Measurements from ENCODE around the gene C1QTNF1. TPM values are rescaled to one million over a fixed set of nuclear protein-coding genes. Genes with fewer than 3 reads are reported as not detected.

Gene C1QTNF1
- total and polyA plus RNA-seq, 9 of the 15 experiments (the other 6 are each of a cell fraction or from before 2014, with no cell fraction given), result 0.09 TPM; not detected in 8

DNA sequence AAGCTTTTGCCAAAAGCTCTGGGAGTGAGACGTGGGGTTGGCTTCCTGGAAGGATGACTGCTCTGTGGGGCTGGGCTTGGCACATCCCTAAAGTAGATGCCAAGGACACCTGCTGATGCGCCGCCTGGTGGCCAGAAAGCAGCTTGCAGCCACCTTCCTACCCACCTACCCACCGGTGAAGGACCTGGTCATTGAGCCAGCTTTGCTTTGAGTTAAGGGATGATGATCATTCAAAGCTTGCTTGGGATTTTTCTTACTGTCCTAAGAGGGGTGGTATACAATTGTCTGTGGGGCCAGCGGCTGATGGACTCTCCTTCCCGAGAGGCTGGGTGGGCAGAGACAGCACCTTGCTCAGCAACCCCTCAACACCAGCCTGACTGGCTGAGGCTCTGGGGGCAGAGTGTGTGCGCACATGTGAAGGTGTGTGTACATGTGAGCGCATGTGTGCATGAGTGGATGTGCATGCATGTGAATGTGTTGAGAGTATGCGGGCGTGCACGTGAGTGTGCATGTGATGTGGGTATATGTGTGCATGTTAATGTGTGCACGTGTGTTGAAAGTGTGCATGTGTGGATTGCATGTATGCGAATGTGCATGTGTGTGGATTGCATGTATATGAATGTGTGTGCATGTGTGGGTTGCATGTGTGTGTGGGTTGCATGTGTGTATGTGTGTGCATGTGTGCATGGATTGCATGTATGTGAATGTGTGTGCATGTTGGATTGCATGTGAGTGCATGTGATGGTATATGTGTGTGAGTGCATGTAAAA lies 18.6 kb downstream of the C1QTNF1 start:
- ATAC-seq (peak; percentile 81), FAIRE-seq (peak; percentile 51), DNase-seq (ENCODE audit: extremely low read depth in 1 of 4, low spot score in 3 of 4) (peak; percentile 54 to 69 (median 62))
- 23% methylated on average over 13 of the region's 13 CpGs for WGBS (ENCODE audit: insufficient coverage, low coverage, missing lambda C conversion rate)
- H2AFZ ChIP-seq (ENCODE audit: low read depth, low read length), result no peak overlapping the region
- no peak overlapping the region for H3K9ac ChIP-seq (ENCODE audit: insufficient read depth in 1 of 2, low read depth in 2 of 2, low read length in 2 of 2)
- no peaks in the 10 kb centered on the region for H3K9me1 ChIP-seq (ENCODE audit: control insufficient read depth, insufficient read depth, low read length)
- H3K9me3 ChIP-seq (replicated peaks; ENCODE audit: control insufficient read depth, insufficient read depth, low read depth, low read length), result no peaks in the 10 kb centered on the region; the same call in 1 of the 2 replicates
- H3K79me2 ChIP-seq (ENCODE audit: control insufficient read depth, insufficient read depth, low read length), result no peaks in the 10 kb centered on the region
- H3K4me1 ChIP-seq (replicated peaks in 1 of 2; ENCODE audit: control insufficient read depth in 2 of 2, insufficient read depth in 2 of 2, low read length in 2 of 2), result peaks cover 0 to 6% of the 10 kb centered on the region in 2 experiments; a peak in 2 of 5 replicates
- no peaks in the 10 kb centered on the region for H3K36me3 ChIP-seq (ENCODE audit: control insufficient read depth, insufficient read depth, low read length)
- no peak overlapping the region; the same call in 2 of the 3 replicates for H3K27ac ChIP-seq (ENCODE audit: extremely low read depth, low read depth, low read length)
- peaks cover 15% of the 10 kb centered on the region; the same call in 1 of the 2 replicates for H4K20me1 ChIP-seq (replicated peaks; ENCODE audit: control insufficient read depth, insufficient read depth, low read length)
- H3K4me3 ChIP-seq, result no peak overlapping the region
- POLR2A ChIA-PET, result interaction anchor here (0.5 to 1.2 kb wide), 2 partner anchors 10 to 71 kb away, joined by 4 read pairs; no protein-coding TSS in a partner anchor
- H3K27me3 ChIP-seq (ENCODE audit: control insufficient read depth in 2 of 2, insufficient read depth in 2 of 2, low read length in 2 of 2), result peaks cover 30 to 80% of the 10 kb centered on the region in 2 experiments
- CTCF ChIA-PET (ENCODE audit: low intra/inter-chr PET ratio), result interaction anchor here (0.8 to 2.1 kb wide), 4 partner anchors 24 to 57 kb away, joined by 3 to 7 read pairs (median 4); no protein-coding TSS in a partner anchor
- in situ Hi-C loops (cut with MboI), result no loop called here
- BruUV-seq (replicated peaks), result no TSS peak
- intact Hi-C loops (cut with micrococcal nuclease), result loop anchor here (2.0 kb wide), 2 partner anchors 24 to 56 kb away; no protein-coding TSS in a partner anchor
- no peak overlapping the region for H3K4me2 ChIP-seq (ENCODE audit: insufficient read depth, low read length)
- TF ChIP-seq XRCC4 (IDR thresholded peaks at IDR 0.05; ENCODE audit: extremely low read depth, insufficient read depth, insufficient read length), result no peak
- TF ChIP-seq CBX5 (IDR thresholded peaks at IDR 0.05; ENCODE audit: borderline replicate concordance, low read depth), result 0 out of 2 replicates have a peak, but pooled peaks have one; percentile 9
- peak; percentile 76 to 93 (median 80) for TF ChIP-seq CTCF (IDR thresholded peaks at IDR 0.05 in 2 of 3, conservative IDR thresholded peaks at IDR 0.05 in 1 of 3; ENCODE audit: insufficient read depth in 2 of 3, low read depth in 1 of 3, low read length in 3 of 3)
- 0 out of 6 replicates have a peak, but pooled peaks of 1 of the 3 experiments have one; percentile 44 for TF ChIP-seq ZBTB11 (CRISPR knock-in tag; IDR thresholded peaks at IDR 0.05)

All from K562 (cell line).